Glomerular visceral epithelial cell (primary cell): ENCODE measurements around the gene PTBP1.
"Not testable (repeated sequence)": the region's sequence is repeated elsewhere in the genome, so short reads cannot be mapped to it uniquely, and the experiment has no call there.

Experiments
- DNase-seq: peaks from one replicate; pipeline ENCODE4 v3.0.0-alpha.2; 2016; ENCODE audit errors: extremely low spot score

The PTBP1 gene

DNA sequence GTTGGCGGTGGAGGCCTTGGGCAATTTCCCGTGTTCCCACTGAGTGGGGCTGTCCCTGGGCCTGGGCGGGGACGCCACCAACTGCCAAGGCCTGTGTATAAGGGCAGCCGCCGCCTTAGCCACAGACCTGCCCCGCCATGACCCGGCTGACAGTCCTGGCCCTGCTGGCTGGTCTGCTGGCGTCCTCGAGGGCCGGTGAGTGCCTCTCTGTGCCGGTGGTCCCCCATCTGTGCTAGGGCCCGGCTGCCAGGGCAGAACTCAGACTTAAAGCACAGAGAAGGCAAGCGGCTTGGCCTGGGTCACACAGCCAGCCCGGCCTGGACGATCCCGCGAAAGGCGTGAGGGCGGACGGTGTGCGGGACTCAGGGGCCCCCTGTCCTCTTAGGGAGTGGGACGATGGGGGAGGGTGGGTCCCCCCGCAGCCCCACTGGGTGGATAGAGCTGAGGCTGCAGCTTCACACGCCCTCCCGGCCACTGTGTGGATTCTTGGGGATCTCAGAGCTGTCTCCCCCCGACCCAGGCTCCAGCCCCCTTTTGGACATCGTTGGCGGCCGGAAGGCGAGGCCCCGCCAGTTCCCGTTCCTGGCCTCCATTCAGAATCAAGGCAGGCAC is 30.6 kb downstream of the PTBP1 start, which contains the start of gene AZU1:
TSS of gene AZU1 (plus strand) at position 128 of the 612 bp plus-strand sequence. CDS start at position 138, 10 bp downstream.
- DNase-seq, result no peak

DNA sequence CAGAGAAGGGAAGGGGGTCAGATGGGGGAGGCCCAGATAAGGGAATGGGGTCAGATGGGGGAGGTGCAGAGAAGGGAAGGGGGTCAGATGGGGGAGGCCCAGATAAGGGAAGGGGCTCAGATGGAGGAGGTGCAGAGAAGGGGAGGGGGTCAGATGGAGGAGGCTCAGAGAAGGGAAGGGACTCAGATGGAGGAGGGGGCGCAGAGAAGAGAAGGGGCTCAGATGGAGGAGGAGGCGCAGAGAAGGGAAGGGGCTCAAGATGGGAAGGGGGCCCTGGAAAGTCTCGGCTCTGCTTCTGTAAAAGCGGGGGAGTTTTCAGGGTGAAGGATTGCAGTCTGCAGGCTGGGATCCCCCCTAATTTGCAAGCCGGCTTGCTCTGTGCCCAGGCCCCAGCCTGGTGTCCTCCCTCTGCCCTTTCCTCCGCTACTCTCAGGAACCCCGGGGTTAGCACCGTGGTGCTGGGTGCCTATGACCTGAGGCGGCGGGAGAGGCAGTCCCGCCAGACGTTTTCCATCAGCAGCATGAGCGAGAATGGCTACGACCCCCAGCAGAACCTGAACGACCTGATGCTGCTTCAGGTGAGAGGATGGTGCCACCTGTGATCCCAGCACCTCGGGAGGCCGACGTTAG is 32.0 kb downstream of the PTBP1 start:
- DNase-seq, result no peak

DNA sequence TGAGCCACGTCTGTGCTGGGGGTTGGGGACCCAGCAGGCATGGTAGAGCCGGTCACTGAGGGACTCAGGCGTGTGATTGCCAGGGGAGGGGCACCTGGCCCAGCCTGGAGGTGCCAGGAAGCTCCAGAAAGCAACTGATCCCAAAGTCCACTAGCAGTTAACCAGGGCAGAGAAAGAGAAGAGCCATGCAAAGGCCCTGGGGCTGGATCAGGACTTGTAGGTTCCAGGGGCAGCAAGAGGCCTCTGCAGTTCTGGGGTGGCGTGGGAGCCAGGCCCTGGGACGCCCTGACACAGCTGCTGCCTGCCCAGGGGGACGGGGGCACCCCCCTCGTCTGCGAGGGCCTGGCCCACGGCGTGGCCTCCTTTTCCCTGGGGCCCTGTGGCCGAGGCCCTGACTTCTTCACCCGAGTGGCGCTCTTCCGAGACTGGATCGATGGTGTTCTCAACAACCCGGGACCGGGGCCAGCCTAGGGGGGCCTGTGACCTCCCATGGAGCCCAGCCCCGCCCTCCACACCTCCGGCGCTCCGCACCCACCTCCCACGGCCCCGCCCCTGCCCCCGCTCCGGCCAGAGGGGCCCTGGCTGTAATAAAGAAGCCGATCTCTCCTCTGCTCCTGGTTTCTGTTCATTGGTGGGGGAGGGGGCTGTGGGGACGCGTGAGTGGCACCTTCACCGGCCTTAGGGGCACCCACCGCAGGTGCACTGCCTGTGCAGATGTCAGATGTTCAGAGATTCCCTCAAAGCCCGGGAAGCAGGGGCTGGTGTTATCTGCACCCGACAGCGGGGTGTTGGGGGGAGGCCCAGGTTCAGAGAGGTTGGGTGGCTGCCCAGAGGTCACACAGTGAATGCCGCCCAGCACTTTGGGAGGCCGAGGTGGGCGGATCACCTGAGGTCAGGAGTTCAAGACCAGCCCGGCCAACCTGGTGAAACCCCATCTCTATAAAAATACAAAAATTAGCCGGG is 34.4 kb downstream of the PTBP1 start:
- no peak for DNase-seq

DNA sequence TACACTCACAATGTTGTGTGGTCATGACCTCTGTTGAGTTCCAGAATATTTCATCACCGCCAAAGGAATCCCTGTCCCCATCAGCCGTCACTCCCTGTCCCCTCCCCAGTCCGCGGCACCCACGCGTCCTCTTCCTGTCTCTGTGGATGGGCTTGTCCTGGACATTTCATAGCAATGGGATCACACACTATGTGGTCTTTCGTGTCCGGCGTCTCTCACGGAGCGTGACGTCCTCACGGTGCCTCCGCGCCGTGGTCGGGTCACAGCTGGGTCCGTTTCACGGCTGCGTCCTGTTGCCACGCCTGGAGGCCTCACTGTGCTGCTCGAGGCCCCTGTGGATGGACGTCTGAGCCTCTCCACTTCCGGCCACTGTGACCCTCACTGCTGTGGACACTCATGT is 37.0 kb downstream of the PTBP1 start:
- no peak for DNase-seq

DNA sequence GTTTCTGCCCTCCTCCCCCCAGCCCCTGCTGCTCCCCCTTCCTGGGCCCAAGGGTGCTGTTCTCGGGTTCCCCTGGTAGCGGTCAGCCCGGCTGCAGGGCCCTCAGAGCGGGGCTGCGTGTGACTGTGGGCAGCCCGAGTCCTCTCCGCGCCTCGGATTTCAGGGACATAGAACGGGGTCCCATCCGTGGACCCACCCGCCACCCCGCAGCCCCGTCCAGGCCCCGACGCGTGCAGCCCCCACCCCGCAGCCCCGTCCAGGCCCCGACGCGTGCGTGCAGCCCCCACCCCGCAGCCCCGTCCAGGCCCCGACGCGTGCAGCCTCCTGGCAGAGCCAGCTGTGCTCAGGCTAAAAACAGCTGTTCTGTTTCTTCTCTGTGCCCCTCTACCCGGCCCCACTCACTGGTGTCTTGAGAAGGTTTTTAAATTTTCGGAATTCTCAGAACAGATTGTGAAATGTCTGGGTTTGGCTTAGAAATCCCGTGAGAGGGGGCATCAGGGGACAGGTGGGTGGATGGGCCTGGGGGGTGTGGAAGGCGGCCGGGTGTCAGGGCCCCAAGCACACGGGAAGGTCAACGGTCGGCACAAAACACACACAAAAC is 38.1 kb downstream of the PTBP1 start:
- no peak for DNase-seq

DNA sequence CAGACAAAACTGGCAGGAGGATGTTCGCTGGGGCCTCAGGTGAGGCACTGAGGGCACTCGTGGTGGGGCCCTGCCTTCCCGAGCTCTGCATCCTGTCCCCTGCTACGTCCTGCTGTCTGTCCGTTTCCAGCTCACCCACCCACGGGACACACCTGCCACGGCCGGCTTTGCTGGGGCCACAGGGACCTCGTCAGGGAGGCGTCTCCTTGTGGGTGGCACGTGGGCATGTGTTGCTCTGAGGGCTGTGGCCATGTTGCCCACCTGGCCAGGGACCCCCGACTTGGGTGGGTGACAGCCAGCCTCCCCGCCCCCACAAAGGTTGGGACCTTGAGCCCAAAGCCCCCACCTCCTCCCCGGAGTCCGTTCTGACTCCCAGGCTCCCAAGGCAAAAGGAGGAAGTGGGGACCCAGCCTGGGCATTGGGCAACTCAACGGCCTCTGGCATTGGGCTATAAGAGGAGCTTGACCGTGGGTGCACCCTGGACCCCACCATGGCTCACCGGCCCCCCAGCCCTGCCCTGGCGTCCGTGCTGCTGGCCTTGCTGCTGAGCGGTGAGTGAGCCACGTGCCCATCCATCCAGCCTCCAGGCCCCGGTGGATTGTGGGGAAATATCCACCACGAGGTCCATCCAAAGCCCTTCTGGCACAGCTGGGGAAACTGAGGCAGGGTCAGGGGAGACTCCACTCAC is 43.4 kb downstream of the PTBP1 start, which contains the start of gene PRTN3:
TSS of gene PRTN3 (plus strand) at position 481 of the 688 bp plus-strand sequence. CDS start at position 491, 10 bp downstream.
- DNase-seq, result no peak

DNA sequence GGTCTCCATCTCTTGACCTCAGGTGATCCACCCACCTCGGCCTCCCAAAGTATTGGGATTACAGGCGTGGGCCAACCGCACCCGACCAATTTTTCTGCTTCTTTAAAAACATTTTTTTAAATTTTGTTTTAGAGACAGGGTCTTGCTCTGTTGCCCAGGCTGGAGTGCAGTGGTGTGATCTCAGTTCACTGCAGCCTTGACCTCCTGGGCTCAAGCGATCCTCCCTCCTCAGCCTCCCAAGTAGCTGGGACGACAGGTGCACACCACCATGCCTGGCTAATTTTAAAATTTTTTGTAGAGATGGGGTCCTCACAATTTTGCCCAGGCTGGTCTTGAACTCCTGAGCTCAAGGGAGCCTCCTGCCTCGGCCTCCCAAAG is 45.5 kb downstream of the PTBP1 start:
- DNase-seq, result not testable (repeated sequence)

DNA sequence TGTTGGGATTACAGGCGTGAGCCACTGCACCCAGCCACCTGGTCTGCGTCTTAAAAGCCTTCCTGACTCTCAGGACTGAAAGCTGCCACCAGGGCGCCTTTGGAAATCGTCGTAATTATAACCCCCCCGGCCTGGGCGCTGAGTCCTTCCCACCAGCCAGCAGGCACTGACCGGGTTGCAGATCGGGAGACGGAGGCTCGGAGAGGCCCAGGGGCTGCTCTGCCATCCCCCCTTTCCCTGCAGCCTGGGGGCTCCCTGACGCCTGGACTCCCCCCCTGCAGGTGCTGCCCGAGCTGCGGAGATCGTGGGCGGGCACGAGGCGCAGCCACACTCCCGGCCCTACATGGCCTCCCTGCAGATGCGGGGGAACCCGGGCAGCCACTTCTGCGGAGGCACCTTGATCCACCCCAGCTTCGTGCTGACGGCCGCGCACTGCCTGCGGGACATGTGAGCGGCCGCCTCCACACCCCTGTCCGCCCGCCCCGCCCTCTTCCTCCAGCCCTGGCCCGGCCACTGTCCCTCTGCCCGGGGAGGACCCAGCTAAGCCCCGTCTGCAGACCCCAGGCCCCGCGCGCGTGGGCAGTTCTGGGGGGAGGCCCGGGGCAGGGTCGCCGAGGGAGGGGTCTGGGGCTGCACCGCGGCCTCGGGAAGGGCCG is 46.1 kb downstream of the PTBP1 start:
- DNase-seq, result no peak

DNA sequence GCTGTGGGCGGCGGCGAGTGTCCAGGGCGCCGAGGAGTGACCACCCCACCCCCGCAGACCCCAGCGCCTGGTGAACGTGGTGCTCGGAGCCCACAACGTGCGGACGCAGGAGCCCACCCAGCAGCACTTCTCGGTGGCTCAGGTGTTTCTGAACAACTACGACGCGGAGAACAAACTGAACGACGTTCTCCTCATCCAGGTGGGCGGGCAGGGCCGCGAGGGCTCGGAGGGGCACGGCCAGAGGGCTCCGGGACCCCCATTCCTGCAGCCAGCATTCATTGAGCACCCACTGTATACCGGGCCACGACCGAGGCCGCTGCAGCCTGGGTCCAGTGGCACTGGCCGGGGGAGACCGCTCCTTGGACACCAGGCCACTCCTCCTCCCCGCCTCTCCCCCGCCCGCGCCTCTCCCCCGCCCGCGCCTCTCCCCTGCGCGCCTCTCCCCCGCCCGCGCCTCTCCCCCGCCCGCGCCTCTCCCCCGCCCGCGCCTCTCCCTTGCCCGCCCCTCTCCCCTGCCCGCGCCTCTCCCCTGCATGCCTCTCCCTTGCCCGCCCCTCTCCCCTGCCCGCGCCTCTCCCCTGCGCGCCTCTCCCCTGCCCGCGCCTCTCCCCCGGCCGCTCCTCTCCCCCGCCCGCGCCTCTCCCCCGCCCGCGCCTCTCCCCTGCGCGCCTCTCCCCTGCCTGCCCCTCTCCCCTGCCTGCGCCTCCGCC is 46.7 kb downstream of the PTBP1 start:
- no peak for DNase-seq

DNA sequence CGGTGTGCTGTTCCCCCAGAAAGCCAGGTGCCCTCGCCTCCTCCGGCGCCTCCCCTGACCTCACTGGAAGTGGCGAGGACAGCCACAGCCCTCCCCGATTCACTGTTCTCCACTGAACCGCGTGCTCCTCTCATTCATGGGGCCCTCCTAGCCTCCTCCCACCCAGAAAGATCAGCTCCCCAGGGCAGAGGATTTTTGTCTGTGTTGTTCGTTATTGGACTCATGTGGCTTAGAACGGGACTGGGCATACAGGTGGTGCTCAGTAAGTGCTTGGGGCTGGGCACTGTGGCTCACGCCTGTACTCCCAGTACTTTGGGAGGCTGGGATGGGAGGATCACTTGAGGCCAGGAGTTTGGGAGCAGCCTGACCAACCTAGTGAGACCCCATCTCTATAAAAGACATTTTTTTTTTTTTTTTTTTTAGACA is 47.3 kb downstream of the PTBP1 start:
- DNase-seq, result no peak

DNA sequence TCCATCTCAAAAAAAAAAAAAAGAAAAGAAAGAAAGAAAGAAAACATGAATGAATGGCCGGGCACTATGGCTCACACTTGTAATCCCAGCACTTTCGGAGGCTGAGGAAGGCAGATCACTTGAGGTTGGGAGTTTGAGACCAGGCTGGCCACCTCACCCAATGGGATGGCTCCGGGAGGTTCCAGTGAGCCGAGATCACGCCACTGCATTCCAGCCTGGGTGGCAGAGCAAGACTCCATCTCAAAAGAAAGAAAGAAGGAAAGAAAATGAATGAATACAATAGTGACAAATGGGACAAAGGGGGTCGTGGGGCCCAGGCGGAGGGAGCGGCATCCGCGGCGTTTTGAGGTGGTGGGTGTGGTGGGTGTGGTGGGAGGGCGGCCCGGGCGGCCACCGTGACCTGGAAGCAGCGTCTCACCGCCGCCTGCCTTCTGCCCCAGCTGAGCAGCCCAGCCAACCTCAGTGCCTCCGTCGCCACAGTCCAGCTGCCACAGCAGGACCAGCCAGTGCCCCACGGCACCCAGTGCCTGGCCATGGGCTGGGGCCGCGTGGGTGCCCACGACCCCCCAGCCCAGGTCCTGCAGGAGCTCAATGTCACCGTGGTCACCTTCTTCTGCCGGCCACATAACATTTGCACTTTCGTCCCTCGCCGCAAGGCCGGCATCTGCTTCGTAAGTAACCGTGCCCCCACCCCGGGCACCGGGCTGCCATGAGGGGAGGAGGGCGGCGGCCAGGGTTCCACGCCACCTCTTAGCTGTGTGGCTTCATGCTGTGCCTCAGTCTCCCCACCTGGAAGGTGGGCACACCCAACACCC is 48.7 kb downstream of the PTBP1 start:
- no peak for DNase-seq

DNA sequence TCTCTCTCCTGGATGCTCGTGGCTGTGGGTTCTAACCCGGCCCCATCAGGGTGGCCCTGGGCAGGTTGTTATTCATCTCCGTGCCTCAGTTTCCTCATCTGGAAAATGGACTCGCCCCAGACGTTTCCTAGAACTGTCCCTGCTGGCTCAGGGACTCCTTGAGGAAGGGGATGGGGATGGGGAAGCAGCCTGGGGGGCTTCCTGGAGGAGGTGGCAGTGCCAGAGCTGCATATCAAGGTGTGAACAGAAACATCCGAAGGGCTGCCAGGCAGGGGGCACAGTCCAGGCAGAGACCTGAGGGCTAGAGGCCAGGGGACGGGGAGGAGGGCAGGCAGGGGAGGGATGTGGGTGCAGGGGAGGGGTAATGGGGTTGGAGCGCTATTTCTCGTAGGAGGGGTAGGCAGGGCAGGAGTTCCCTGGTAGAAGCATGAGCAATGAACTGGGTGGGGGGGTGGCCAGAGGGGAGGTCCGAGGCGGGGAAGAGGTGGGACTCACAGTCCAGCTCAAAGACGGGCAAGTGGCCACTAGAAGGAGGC is 51.2 kb downstream of the PTBP1 start:
- DNase-seq, result no peak

DNA sequence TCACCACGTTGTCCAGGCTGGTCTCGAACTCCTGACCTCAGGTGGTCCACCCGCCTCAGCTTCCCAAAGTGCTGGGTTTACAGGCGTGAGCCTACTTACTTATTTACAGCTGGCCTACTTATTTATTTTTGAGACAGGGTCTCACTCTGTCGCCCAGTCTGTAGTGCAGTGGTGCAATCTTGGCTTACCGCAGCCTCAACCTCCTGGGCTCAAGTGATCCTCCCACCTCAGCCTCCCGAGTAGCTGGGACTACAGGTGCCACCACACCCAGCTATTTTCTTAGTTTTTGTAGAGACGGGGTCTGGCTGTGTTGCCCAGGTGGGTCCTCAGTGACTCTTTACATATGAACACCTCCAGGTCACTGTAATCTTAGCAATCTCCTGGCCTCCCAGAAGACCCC is 51.9 kb downstream of the PTBP1 start:
- not testable (repeated sequence) for DNase-seq

DNA sequence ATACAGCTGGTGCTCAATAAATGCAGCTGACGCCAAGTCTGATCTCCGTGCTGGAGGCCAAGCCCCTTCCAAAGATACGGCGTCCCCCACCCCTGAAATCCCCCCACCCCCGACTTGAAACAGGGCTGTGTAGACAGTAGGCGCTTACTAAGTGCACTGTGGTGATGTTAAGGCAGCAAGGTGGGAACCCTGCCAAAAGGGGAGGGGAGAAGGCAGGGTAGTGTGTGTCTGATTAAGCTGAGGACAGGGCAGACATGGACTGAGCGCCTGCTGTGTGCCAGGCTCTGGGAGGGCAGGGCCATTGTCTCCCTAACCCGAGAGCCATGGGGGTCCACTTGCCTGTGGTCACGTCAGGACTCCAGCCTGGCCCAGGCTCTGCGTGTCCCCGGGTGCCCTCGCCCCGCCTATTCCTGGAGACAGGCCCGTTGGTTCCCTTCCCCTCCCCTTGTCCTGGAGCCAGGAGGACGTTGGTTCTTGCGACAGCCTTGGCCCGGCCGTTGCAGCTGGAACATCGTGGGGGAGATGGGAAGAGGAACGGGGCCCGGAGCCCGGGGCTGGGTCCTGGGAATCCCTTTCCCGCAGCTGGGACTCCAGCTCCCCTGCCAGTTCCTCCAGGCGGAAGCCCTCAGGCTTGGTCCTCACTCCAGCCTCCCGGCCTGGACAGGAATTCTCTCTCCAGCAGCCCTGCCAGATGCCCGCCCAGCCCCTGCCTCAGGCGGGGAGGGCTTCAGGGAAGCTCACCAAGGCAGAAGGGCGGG is 53.1 kb downstream of the PTBP1 start:
- peak; percentile 66 for DNase-seq

DNA sequence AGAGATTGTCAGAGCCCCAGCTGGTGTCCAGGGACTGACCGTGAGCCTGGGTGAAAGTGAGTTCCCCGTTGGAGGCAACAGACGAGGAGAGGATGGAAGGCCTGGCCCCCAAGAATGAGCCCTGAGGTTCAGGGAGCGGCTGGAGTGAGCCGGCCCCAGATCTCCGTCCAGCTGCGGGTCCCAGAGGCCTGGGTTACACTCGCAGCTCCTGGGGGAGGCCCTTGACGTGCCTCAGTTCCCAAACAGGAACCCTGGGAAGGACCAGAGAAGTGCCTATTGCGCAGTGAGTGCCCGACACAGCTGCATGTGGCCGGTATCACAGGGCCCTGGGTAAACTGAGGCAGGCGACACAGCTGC is 53.7 kb downstream of the PTBP1 start:
- no peak for DNase-seq

DNA sequence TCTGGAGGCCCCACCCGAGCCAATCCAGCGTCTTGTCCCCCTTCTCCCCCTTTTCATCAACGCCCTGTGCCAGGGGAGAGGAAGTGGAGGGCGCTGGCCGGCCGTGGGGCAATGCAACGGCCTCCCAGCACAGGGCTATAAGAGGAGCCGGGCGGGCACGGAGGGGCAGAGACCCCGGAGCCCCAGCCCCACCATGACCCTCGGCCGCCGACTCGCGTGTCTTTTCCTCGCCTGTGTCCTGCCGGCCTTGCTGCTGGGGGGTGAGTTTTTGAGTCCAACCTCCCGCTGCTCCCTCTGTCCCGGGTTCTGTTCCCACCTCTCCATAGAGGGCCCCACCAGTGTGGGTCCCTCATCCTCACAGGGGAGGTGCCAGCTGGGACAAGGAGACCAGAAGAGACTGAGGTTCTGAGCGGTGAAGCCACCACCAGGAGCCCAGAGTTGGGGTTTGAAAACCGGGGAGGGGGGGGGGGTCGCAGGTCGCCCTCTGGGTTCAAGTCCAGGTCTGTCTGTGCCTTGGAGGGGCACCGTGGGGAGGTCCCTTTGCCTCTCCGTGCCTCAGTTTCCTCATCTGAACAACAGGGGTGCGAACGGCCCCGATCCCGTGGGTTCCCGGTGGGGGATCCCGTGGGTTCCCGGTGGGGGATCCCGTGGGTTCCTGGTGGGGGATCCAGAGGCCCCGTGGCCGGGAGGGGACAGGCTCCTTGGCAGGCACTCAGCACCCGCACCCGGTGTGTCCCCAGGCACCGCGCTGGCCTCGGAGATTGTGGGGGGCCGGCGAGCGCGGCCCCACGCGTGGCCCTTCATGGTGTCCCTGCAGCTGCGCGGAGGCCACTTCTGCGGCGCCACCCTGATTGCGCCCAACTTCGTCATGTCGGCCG is 55.1 kb downstream of the PTBP1 start, which contains the start of gene ELANE:
TSS of gene ELANE (plus strand) at position 168 of the 878 bp plus-strand sequence. CDS start at position 194, 26 bp downstream.
- no peak for DNase-seq

DNA sequence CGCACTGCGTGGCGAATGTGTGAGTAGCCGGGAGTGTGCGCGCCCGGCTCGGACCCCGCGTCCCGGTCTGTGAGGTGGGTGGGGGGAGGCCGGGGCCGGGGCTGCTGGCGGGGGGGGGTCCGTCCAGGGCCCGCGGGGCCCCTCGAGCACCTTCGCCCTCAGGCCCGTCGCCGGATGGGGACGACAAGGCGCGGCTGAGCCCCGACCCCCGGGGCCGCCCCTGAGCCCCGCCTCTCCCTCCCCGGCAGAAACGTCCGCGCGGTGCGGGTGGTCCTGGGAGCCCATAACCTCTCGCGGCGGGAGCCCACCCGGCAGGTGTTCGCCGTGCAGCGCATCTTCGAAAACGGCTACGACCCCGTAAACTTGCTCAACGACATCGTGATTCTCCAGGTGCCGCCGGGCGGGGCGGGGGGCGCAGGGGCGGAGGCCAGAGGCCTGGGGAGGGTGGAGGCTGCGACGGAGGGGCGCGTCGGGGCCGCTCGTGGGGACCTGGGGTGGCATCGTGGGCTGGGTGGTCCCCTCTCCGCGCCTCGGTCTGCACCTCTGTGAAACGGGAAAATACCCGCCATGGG is 55.8 kb downstream of the PTBP1 start:
- no peak for DNase-seq
